Measurements from ENCODE around the gene TIGD4. TPM values are rescaled to one million over a fixed set of nuclear protein-coding genes. Genes with fewer than 3 reads are reported as not detected.

The TIGD4 gene
- 2.0 TPM in 2 replicates for total RNA-seq (2021)
- long read RNA-seq, partial matches to known transcripts, result 0 of 3 reads
- long read RNA-seq, other reads (novel, unspliced or antisense), result 0 of 3 reads

DNA sequence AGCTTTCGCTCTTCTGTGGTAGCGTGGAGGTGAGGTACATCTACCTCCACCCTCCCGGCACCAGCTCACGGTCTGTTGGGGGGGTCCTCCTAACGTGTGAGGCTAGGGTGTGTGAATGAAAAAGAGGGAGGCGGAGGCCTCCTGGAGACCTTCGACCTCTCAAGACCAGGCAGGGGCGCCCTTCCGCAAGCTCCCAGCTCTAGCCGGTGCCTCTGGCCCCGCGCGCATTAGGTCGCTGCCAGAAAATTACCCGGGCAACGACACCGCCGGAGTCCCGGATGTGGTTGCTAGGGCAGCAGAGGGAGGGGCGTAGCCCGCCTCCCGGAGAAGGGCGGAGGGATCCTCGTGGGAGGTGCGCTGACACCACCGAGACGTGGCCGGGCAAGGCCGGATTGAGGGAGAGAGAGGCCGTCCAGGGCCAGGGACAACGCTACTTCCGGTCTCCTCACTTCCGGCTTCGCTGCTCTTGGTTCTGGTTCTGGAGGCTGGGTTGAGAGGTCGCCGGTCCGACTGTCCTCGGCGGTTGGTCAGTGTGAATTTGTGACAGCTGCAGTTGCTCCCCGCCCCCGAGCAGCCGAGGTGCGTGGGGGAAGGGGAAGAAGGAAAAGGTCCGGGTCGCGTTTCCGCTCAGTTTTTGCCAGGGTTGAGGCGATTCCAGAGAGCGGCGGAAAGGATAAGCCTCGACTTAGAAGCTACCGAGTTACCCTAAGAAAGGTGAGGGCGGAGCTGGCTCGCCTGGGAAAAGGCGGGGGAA lies at the start of gene TIGD4, which contains the start of gene ARFIP1:
TSS of gene TIGD4 (minus strand) at position 218 of the 754 bp plus-strand sequence. CDS start 8,726 bp downstream, outside the sequence.
TSS of gene ARFIP1 (plus strand) at position 442 of the 754 bp plus-strand sequence. CDS start 49,680 bp downstream, outside the sequence.
- no peak within 1 kb of the TSS for H2BK120ac ChIP-seq (ENCODE audit: low read depth, low read length, poor library complexity, severe bottlenecking)
- peak within 1 kb of the TSS; percentile 57 for H2AFZ ChIP-seq (ENCODE audit: low read length)
- H3K27ac Mint-ChIP-seq, result peak within 1 kb of the TSS; percentile 93 to 100 (median 100)
- H2BK15ac ChIP-seq (ENCODE audit: low read depth, low read length), result no peak within 1 kb of the TSS
- peak; percentile 99 for DNase-seq
- H3K27ac ChIP-seq (ENCODE audit: insufficient read length, low read depth, low read length), result peak within 1 kb of the TSS; percentile 50
- peak within 1 kb of the TSS; percentile 86 for H3K14ac ChIP-seq (ENCODE audit: insufficient read depth, low read length)
- H3K4me1 Mint-ChIP-seq, result peaks cover 25 to 27% of the 10 kb centered on the region in 2 experiments
- H3K36me3 Mint-ChIP-seq (ENCODE audit: insufficient read depth in 1 of 3, low read depth in 3 of 3), result no peaks in the 10 kb centered on the region; a peak in 1 of 7 replicates
- H3K27me3 Mint-ChIP-seq (ENCODE audit: low read depth), result no peaks in the 10 kb centered on the region
- WGBS (ENCODE audit: extremely low coverage, insufficient read length, low lambda C conversion rate), result no CpG with 5 or more reads among the region's 55 CpGs
- no peaks in the 10 kb centered on the region for H3K9me3 Mint-ChIP-seq
- peak within 1 kb of the TSS; percentile 72 for H3K18ac ChIP-seq (ENCODE audit: insufficient read length, low read depth, low read length)
- H2BK20ac ChIP-seq (ENCODE audit: low read depth, low read length, poor library complexity, severe bottlenecking), result no peak within 1 kb of the TSS
- H2BK12ac ChIP-seq (ENCODE audit: insufficient read length, low read depth, low read length), result no peak within 1 kb of the TSS
- H3K4me2 ChIP-seq (ENCODE audit: insufficient read depth, insufficient read length, low read length), result peak within 1 kb of the TSS; percentile 87
- peak within 1 kb of the TSS; percentile 99 to 100 for H3K4me3 Mint-ChIP-seq
- no peak within 1 kb of the TSS for H3T11ph ChIP-seq (ENCODE audit: low read length)
- H4K20me1 ChIP-seq (ENCODE audit: control insufficient read depth, insufficient read depth, insufficient read length), result no peaks in the 10 kb centered on the region
- no peaks in the 10 kb centered on the region for H3K9me3 ChIP-seq (ENCODE audit: control insufficient read depth, low read depth, low read length)
- peak within 1 kb of the TSS; percentile 81 for H3K9ac ChIP-seq (ENCODE audit: extremely low read depth, insufficient read length, low read length)
- H3K23me2 ChIP-seq (ENCODE audit: insufficient read length, low read depth, low read length, poor library complexity, severe bottlenecking), result peaks cover 9% of the 10 kb centered on the region
- H3K4me1 ChIP-seq (ENCODE audit: insufficient read depth, low read length), result no peaks in the 10 kb centered on the region
- TF ChIP-seq, protein P1, sequence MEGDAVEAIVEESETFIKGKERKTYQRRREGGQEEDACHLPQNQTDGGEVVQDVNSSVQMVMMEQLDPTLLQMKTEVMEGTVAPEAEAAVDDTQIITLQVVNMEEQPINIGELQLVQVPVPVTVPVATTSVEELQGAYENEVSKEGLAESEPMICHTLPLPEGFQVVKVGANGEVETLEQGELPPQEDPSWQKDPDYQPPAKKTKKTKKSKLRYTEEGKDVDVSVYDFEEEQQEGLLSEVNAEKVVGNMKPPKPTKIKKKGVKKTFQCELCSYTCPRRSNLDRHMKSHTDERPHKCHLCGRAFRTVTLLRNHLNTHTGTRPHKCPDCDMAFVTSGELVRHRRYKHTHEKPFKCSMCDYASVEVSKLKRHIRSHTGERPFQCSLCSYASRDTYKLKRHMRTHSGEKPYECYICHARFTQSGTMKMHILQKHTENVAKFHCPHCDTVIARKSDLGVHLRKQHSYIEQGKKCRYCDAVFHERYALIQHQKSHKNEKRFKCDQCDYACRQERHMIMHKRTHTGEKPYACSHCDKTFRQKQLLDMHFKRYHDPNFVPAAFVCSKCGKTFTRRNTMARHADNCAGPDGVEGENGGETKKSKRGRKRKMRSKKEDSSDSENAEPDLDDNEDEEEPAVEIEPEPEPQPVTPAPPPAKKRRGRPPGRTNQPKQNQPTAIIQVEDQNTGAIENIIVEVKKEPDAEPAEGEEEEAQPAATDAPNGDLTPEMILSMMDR (conservative IDR thresholded peaks at IDR 0.05), result peak; percentile 56; the same call in 2 of the 3 replicates
- no peak within 1 kb of the TSS for H4K91ac ChIP-seq (ENCODE audit: insufficient read length, low read depth, low read length)
- H3K27me3 ChIP-seq (ENCODE audit: insufficient read depth, low read length), result no peaks in the 10 kb centered on the region
- H2AK5ac ChIP-seq (ENCODE audit: insufficient read length, low read length), result no peak within 1 kb of the TSS
- H3K23ac ChIP-seq (ENCODE audit: insufficient read length, low read depth, low read length), result no peak within 1 kb of the TSS
- H3K56ac ChIP-seq (ENCODE audit: insufficient read length, low read depth, low read length), result no peak within 1 kb of the TSS
- peaks cover 2% of the 10 kb centered on the region; the same call in 1 of the 2 replicates for H3K79me2 ChIP-seq (ENCODE audit: insufficient read depth, low read length)
- H3K79me1 ChIP-seq (ENCODE audit: insufficient read depth, low read depth, low read length, poor library complexity, severe bottlenecking), result no peaks in the 10 kb centered on the region
- H4K8ac ChIP-seq (replicated peaks; ENCODE audit: insufficient read length, low read depth, low read length), result no peak within 1 kb of the TSS
- H2BK5ac ChIP-seq (ENCODE audit: insufficient read length, low read length), result no peak within 1 kb of the TSS
- no peak within 1 kb of the TSS for H4K5ac ChIP-seq (ENCODE audit: insufficient read length, low read depth, low read length)
- no peak within 1 kb of the TSS for H3K4ac ChIP-seq (ENCODE audit: low read depth, low read length)

All from H9 (cell line).